Subcutaneous adipose tissue (tissue), 4 donors: ENCODE results near the gene SNAPC5. TPM values are rescaled to one million over a fixed set of nuclear protein-coding genes. Genes with fewer than 3 reads are reported as not detected.

Source experiments
- total RNA-seq, 4 donors: library from RNA; depleted of rRNA; stranded (reverse); fragments of >200 nt; gene quantifications; one replicate each; pipeline ENCODE4 v1.1.0, GENCODE V29; 2016
- TF ChIP-seq, protein P1 (sequence below): fragments of 450-650 bp; IDR thresholded peaks from one replicate; pipeline ENCODE4 v1.5.1; 2016; ENCODE audit warnings: low read depth, mild to moderate bottlenecking, control low read depth, antibody characterized with exemption, moderate library complexity

SNAPC5 gene
- total RNA-seq, 4 donors from 2014 or later, result 19.8 to 29.7 (median 21.9) TPM

DNA sequence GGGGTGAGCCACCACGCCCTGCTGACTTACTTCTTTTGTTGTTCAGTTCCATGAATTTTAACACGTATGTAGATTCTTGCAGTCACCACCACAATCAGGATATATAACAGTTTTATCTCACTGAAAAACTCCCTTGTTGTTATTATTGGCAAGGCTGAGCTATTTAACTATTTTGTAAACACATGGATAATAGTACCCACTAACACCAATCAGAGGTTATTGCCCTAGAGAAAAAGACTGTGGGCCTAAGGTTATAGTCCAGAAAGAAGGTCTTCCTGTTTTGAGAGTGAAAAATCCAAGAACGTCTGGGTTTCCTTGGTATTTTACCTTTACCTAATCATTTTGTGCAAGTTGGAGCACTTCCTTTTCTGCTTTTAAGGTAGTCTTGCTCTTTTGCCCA lies 17.0 kb upstream of the SNAPC5 start:
- TF ChIP-seq, protein P1, sequence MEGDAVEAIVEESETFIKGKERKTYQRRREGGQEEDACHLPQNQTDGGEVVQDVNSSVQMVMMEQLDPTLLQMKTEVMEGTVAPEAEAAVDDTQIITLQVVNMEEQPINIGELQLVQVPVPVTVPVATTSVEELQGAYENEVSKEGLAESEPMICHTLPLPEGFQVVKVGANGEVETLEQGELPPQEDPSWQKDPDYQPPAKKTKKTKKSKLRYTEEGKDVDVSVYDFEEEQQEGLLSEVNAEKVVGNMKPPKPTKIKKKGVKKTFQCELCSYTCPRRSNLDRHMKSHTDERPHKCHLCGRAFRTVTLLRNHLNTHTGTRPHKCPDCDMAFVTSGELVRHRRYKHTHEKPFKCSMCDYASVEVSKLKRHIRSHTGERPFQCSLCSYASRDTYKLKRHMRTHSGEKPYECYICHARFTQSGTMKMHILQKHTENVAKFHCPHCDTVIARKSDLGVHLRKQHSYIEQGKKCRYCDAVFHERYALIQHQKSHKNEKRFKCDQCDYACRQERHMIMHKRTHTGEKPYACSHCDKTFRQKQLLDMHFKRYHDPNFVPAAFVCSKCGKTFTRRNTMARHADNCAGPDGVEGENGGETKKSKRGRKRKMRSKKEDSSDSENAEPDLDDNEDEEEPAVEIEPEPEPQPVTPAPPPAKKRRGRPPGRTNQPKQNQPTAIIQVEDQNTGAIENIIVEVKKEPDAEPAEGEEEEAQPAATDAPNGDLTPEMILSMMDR, result no peak

DNA sequence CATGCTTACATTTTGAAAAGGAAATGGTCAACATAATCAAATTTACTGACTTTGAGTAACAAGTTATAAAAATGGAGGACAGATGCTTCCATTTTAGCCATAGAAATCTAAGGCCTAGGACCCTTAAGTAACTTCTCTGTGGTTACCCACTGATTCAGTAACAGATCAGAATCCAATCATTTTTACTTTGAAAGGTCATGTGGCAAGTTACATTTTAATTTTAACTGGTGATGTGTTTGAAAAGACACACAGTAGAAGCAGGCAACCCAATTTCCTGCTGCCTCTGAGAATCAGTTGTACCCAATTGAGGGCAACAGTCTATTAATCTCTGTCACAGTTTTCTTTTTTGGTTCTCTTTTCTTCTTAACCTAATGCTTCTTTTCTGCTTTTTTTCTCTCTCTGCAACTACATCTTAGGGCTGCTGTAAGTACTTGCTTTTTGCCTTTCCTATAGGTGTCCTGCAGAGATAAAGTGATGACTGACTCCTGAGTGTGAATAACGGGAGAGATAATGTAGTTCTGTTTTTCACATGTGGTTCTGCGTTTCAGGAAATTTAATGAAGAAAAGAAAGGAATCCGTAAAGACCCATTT lies 10.8 kb upstream of the SNAPC5 start:
- TF ChIP-seq, protein P1, result no peak

DNA sequence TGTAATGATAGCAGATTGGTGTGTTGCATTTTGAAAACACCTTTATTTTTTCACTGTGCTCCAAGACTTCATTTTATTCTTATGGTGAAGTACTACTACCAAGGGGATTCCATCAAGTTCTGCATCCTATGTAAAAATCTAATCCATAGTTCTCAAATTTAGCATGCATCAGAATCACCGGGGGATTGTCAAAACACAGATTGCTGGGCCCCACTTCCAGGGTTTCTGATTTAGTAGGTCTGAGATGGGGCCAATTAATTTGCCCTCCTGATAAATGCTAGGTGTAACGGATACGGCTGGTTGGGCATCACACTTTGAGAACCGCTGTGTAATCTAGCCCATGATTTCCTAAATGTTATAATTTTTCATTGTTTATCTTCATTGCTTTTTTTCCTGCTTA lies 8.3 kb upstream of the SNAPC5 start:
- TF ChIP-seq, protein P1, result no peak

DNA sequence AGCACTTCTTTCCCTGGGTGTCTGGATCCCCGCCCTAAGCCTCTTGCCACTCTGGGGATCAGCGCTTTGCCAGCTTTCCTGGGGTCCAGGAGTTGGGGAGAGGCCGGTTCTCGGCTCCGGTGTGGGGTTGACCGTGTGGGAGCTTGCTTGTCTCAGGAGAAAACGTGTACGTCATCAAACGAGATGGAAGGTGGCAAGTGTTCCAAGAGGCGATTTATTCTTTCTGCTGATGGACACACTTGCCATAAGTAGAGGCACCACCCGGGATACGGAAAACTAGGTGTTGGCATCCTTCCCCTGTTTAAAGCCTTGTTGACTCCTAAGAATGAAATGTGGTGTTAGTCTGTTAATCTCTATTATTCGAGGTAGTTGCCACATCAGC lies 7.9 kb upstream of the SNAPC5 start:
- TF ChIP-seq, protein P1, result no peak

DNA sequence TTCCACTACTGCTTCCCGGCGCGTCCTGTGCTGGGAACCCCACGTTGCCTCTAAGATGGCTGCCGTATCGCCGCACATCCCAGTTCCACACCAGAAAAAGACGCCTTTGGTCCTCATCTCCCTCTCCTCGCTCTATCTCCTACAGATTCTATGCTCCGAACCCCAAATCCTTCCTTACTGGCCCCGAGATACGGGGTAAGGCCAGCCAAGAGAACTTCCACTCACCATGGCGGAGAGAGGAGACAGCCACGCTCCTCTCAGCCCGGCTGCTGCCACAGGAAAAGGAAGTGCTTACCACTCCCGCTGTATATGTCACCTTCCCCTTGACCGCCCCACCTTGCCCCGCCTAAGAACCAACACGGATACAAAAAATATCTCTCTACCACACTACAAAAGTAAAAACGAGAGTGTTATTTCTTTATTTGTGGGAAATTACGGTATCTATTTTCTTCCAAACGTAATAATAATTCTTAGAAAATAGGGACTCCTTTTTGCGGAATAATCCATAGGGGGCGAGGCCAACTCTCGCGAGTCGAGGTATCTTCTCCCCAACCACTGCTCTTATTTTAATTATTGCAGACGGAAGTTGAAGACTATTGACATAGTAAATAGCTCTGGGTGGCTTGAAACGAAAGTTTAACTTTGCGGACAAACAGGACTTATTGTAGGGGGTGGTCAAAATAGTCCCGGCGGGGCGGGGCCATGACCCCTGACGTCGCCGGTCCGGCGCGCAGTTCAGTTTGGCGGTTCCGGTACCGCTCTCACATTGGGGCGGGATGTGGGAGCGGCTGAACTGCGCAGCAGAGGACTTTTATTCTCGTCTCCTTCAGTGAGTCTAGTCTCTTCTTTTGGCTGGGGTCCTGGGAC lies 7.2 kb upstream of the SNAPC5 start, which contains the start of the genes RPL4 and ZWILCH:
RPL4 (minus strand) TSS at position 293 of the 867 bp plus-strand sequence; CDS start at position 228, 65 bp downstream.
ZWILCH (plus strand) TSS at position 764 of the 867 bp plus-strand sequence; CDS start at position 777, 13 bp downstream.
- TF ChIP-seq, protein P1, result no peak

DNA sequence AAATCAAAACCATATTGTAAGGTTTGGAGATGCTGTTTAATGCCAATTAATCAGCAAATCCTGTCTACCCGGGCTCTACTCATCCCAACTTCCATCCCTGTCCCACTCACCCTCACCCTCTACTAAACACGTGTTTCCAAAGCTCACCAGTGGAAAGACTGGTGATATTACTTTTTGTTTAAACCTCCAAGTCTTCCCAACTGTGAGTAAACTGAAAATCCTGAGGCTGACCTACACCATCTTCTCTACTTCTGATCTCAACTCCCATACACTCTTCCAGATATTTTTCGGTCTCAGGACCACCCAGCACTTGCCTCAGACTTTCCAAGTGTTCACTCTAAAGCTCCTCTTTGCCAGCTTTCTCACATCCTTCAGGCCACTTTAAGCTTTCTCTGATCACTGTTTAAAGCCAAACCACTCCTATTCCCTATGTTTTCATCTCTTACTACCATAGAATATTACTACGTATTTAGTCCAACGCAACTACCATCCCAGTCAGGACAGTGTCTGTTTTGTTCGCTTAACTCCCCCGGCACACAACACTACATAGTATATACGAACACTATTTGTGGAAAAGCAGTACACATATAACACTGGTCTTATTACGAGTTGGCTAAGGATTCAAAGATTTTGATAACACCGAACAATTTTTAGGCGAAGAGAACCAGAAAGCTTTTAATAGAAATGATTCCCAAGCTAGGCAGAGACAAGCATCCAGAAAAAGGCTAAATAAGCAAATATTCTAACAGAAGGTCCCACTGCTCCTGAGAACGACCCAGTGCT lies 6.4 kb upstream of the SNAPC5 start:
- TF ChIP-seq, protein P1, result no peak

DNA sequence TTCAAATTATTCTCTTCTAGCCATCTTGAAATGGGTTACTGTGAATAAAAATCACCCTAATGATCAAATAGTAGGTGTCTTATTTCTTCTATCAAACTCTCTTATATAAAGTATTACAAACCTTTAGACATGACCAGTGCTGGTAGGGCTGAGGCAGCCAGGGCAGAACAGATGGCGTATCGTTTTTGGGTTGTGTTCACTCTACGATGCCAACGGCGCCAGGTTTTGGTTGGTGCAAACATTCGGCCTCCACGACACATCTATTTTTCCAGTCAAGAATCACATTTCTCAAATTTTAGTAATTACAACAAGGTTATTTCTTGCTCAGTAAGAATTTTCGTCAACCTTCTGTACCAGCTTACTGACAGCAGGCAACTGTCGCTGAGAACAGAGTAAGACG lies 4.9 kb upstream of the SNAPC5 start:
- TF ChIP-seq, protein P1, result no peak
